OCI-LY1 (cell line): ENCODE results near the gene SSX7.
"Not testable (repeated sequence)": the region's sequence is repeated elsewhere in the genome, so short reads cannot be mapped to it uniquely, and the experiment has no call there.

Experiments used
- H2AFZ ChIP-seq: fragments of 200-600 bp; sonication (generic), shearing (Covaris generic); 2 replicates; pipeline ENCODE4 v1.6.0; 2014; ENCODE audit warnings: antibody characterized with exemption, mild to moderate bottlenecking, low read length
- H3F3A ChIP-seq: fragments of 200-600 bp; sonication (generic), shearing (Covaris generic); 2 replicates; pipeline ENCODE4 v1.6.0; 2014; ENCODE audit warnings: mild to moderate bottlenecking, antibody characterized with exemption, low read length, moderate library complexity; ENCODE audit not compliant: insufficient read depth
- H3K27ac ChIP-seq: fragments of 200-600 bp; sonication (generic); 2 replicates; pipeline ENCODE4 v1.5.1; 2014; ENCODE audit warnings: low read length, mixed run types, mild to moderate bottlenecking, low read depth; ENCODE audit not compliant: poor library complexity, severe bottlenecking
- H3K27me3 ChIP-seq: fragments of 200-600 bp; sonication (generic); 2 replicates; pipeline ENCODE4 v1.6.0; 2014; ENCODE audit warnings: antibody characterized with exemption, mild to moderate bottlenecking, low read length, moderate library complexity; ENCODE audit not compliant: insufficient read depth
- H3K36me3 ChIP-seq: fragments of 200-600 bp; sonication (generic); 2 replicates; pipeline ENCODE4 v1.6.1; 2014; ENCODE audit warnings: mild to moderate bottlenecking, antibody characterized with exemption, low read length, moderate library complexity, mixed read lengths; ENCODE audit not compliant: insufficient read depth
- H3K4me1 ChIP-seq: fragments of 200-600 bp; sonication (generic); 2 replicates; pipeline ENCODE4 v1.5.1; 2014; ENCODE audit warnings: mild to moderate bottlenecking, low read length, moderate library complexity; ENCODE audit not compliant: insufficient read depth, severe bottlenecking
- H3K4me2 ChIP-seq: fragments of 200-600 bp; sonication (generic), shearing (Covaris generic); 2 replicates; pipeline ENCODE4 v1.6.1; 2014; ENCODE audit warnings: low read length
- H3K4me3 ChIP-seq: fragments of 200-600 bp; sonication (generic); 2 replicates; pipeline ENCODE4 v1.5.1; 2014; ENCODE audit warnings: low read length, low read depth, mild to moderate bottlenecking, mixed read lengths; ENCODE audit not compliant: poor library complexity, severe bottlenecking
- H3K79me2 ChIP-seq: fragments of 200-600 bp; shearing (Covaris generic); 2 replicates; pipeline ENCODE4 v1.6.1; 2016; ENCODE audit warnings: mixed run types, low read length, mixed read lengths; ENCODE audit not compliant: insufficient read depth
- H3K9ac ChIP-seq: fragments of 200-600 bp; sonication (generic), shearing (Covaris generic); 2 replicates; pipeline ENCODE4 v1.6.1; 2014; ENCODE audit warnings: mild to moderate bottlenecking, low read length, mixed read lengths
- H3K9me2 ChIP-seq: fragments of 200-600 bp; sonication (generic), shearing (Covaris generic); 2 replicates; pipeline ENCODE4 v1.6.1; 2014; ENCODE audit warnings: low read depth, mild to moderate bottlenecking, low read length, mixed read lengths
- H3K9me3 ChIP-seq: fragments of 200-600 bp; shearing (Covaris generic); 2 replicates; pipeline ENCODE4 v1.6.1; 2014; ENCODE audit warnings: low read length, mixed read lengths
- H4K20me1 ChIP-seq: fragments of 200-600 bp; sonication (generic), shearing (Covaris generic); 2 replicates; pipeline ENCODE4 v1.6.0; 2016; ENCODE audit warnings: mild to moderate bottlenecking, low read length; ENCODE audit not compliant: insufficient read depth
- EZH2 ChIP-seq: fragments of 200-600 bp; sonication (generic), shearing (Covaris generic); IDR thresholded peaks from 2 replicates; pipeline ENCODE4 v1.8.0; 2017; ENCODE audit warnings: borderline replicate concordance, mixed run types, mild to moderate bottlenecking, antibody characterized with exemption, low read length, moderate library complexity, mixed read lengths
- TF ChIP-seq, protein P1 (sequence below): fragments of 200-600 bp; sonication (generic), shearing (Covaris generic); IDR thresholded peaks from 2 replicates; pipeline ENCODE4 v1.5.1; 2017; ENCODE audit warnings: mild to moderate bottlenecking, antibody characterized with exemption, low read length, moderate library complexity, mixed read lengths

The SSX7 gene

DNA sequence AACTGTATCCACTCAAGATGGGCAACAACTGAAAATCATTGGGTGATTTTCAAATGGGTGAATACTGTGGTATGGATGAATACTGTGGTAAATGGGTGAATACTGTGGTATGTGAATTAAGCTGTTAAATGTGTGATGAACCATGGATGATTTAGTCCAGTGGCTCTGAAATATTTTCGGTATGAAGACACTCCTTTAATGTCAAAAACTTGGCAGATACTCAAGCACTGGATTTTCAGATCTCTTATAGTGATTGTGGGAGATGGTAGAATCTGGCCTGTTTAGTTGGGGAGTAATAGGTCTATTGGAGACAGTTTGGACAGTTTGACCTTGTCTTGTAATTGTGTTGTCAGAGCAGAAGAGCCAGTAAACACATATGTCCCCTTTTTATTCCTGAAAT, 45.7 kb downstream of the SSX7 start:
- H3K27ac ChIP-seq, result no peak overlapping the region
- H3K9me3 ChIP-seq, result no peaks in the 10 kb centered on the region
- no peak overlapping the region for H3K9ac ChIP-seq
- H3K4me2 ChIP-seq, result no peak overlapping the region
- no peaks in the 10 kb centered on the region for H3K9me2 ChIP-seq
- H3K36me3 ChIP-seq, result no peaks in the 10 kb centered on the region
- H2AFZ ChIP-seq, result no peak overlapping the region
- H4K20me1 ChIP-seq, result no peaks in the 10 kb centered on the region
- H3K4me1 ChIP-seq, result no peaks in the 10 kb centered on the region
- no peaks in the 10 kb centered on the region for H3F3A ChIP-seq
- H3K79me2 ChIP-seq, result no peaks in the 10 kb centered on the region
- H3K4me3 ChIP-seq, result no peak overlapping the region
- H3K27me3 ChIP-seq, result no peaks in the 10 kb centered on the region
- no peak for TF ChIP-seq EZH2
- TF ChIP-seq, protein P1, sequence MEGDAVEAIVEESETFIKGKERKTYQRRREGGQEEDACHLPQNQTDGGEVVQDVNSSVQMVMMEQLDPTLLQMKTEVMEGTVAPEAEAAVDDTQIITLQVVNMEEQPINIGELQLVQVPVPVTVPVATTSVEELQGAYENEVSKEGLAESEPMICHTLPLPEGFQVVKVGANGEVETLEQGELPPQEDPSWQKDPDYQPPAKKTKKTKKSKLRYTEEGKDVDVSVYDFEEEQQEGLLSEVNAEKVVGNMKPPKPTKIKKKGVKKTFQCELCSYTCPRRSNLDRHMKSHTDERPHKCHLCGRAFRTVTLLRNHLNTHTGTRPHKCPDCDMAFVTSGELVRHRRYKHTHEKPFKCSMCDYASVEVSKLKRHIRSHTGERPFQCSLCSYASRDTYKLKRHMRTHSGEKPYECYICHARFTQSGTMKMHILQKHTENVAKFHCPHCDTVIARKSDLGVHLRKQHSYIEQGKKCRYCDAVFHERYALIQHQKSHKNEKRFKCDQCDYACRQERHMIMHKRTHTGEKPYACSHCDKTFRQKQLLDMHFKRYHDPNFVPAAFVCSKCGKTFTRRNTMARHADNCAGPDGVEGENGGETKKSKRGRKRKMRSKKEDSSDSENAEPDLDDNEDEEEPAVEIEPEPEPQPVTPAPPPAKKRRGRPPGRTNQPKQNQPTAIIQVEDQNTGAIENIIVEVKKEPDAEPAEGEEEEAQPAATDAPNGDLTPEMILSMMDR, result no peak

DNA sequence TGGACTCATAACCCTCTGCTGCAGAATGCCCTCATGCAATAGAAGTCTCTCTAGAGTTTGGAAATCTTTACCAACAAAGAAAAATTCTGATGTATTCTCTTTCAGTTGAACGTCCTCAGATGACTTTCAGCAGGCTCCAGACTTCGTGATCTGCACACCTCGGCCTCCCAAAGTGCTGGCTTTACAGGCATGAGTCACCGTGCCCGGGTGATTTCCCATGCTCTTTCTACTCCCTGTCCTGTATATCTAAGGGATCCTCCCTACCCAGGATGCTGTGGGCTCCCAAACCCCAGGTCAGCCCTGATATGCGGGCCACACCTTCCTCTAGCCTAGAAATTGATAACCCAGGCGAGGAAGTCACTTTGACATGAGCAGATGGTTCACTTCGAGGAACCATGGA, 51.5 kb downstream of the SSX7 start:
- H3K27ac ChIP-seq, H3K4me2 ChIP-seq, H3K4me3 ChIP-seq, H3K9me3 ChIP-seq, H3K9ac ChIP-seq, H3K9me2 ChIP-seq, H3K79me2 ChIP-seq, H3F3A ChIP-seq, H2AFZ ChIP-seq, H4K20me1 ChIP-seq, H3K36me3 ChIP-seq, H3K4me1 ChIP-seq, H3K27me3 ChIP-seq: not testable (repeated sequence)

DNA sequence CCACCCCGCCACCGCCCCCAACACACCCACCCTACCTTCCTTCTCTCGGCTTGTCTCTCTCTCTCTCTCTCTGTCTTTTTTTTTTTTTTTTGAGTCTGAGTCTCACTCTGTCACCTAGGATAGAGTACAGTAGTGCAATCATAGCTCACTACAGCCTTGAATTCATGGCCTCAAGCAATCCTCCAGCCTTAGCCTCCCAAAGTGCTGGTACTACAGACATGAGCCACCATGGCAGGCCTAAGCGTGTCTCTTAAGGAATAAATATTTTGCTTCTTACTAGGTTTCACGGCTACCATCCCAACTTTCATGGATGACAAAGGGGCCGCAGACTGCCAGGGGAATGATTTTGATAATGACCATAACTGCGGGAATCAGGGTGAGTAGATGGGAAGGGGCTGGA, 55.8 kb downstream of the SSX7 start:
- Histone ChIP-seq H4K20me1 (no peaks in the 10 kb centered on the region), H3K27me3 (no peaks in the 10 kb centered on the region), H3K4me3 (no peak overlapping the region), H3K9ac (no peak overlapping the region), H3K9me2 (no peaks in the 10 kb centered on the region), H3K4me2 (no peak overlapping the region), H2AFZ (no peak overlapping the region), H3K36me3 (no peaks in the 10 kb centered on the region), H3K27ac (no peak overlapping the region), H3K9me3 (no peaks in the 10 kb centered on the region), H3K4me1 (no peaks in the 10 kb centered on the region), H3F3A (no peaks in the 10 kb centered on the region), H3K79me2 (no peaks in the 10 kb centered on the region)
- TF ChIP-seq EZH2, result no peak
- TF ChIP-seq, protein P1, result no peak

DNA sequence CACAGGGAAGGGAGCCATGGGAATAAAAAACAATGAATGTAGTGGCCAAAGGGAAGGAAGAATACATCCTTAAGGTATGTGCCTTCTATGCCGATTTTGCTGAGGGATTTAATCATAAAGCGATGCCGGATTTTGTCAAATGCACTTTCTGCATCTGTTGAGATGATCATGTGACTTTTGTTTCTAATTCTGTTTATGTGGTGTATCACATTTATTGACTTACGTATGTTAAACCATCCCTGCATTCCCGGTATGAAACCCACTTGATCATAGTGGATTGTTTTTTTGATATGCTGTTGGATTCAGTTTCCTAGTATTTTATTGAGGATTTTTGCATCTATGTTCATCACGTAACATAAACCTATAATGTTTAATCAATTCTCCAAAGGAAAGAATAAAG, 60.0 kb downstream of the SSX7 start:
- H3K36me3 ChIP-seq, result no peaks in the 10 kb centered on the region
- H3K9ac ChIP-seq, result no peak overlapping the region
- no peaks in the 10 kb centered on the region for H3K79me2 ChIP-seq
- no peaks in the 10 kb centered on the region for H4K20me1 ChIP-seq
- TF ChIP-seq, protein P1, result no peak
- no peak for TF ChIP-seq EZH2
- H3K4me3 ChIP-seq, result no peak overlapping the region
- H3K9me3 ChIP-seq, result no peaks in the 10 kb centered on the region
- H3F3A ChIP-seq, result no peaks in the 10 kb centered on the region
- H3K27me3 ChIP-seq, result no peaks in the 10 kb centered on the region
- H3K9me2 ChIP-seq, result no peaks in the 10 kb centered on the region
- no peak overlapping the region for H2AFZ ChIP-seq
- H3K27ac ChIP-seq, result no peak overlapping the region
- no peaks in the 10 kb centered on the region for H3K4me1 ChIP-seq
- no peak overlapping the region for H3K4me2 ChIP-seq
